Sigmoid colon (tissue), 7 donors: ENCODE data around the gene HNF1B. TPM values are rescaled to one million over a fixed set of nuclear protein-coding genes. Genes with fewer than 3 reads are reported as not detected.
A peak's percentile ranks its signal among the peaks of the same experiment; 100 is the strongest.

Experiments used
- DNase-seq: peaks from one replicate; pipeline ENCODE4 v3.0.0-alpha.2; 2019
- H3K27ac ChIP-seq, 4 donors: fragments of 200-600 bp; sonication (generic); one replicate each; pipeline ENCODE4 v1.5.1; 2016 to 2019; ENCODE audit warnings: mild to moderate bottlenecking in 1 of 4
- H3K27me3 ChIP-seq, 3 donors: fragments of 200-600 bp; sonication (generic); one replicate each; pipeline ENCODE4 v1.5.1; 2019; ENCODE audit warnings: mild to moderate bottlenecking in 1 of 3
- H3K36me3 ChIP-seq, 4 donors: fragments of 200-600 bp; sonication (generic); one replicate each; pipeline ENCODE4 v1.5.1; 2016 to 2019
- H3K4me1 ChIP-seq, 4 donors: fragments of 200-600 bp; sonication (generic); one replicate each; pipeline ENCODE4 v1.5.1; 2017 to 2019
- H3K4me3 ChIP-seq, 4 donors: fragments of 200-600 bp; sonication (generic); one replicate each; pipeline ENCODE4 v1.5.1; 2017 to 2019; ENCODE audit warnings: mild to moderate bottlenecking in 2 of 4, moderate library complexity in 1 of 4
- H3K9me3 ChIP-seq, 4 donors: fragments of 200-600 bp in 3 of 4; sonication (generic) in 3 of 4; one replicate each; pipeline versions ENCODE4 v1.5.1 to v1.6.1; 2013 to 2019
- EP300 ChIP-seq, 4 donors: sonication (generic); formaldehyde crosslinking; IDR thresholded peaks; one replicate each; pipeline ENCODE4 v1.6.1; 2017; ENCODE audit warnings: antibody characterized with exemption in 4 of 4
- POLR2A ChIP-seq, 2 donors: fragments of 450-650 bp; IDR thresholded peaks; one replicate each; pipeline ENCODE4 v1.6.1; 2016; ENCODE audit warnings: antibody characterized with exemption in 2 of 2, mild to moderate bottlenecking in 2 of 2, moderate library complexity in 2 of 2
- POLR2AphosphoS5 ChIP-seq, 4 donors: sonication (generic); formaldehyde crosslinking; IDR thresholded peaks; one replicate each; pipeline ENCODE4 v1.6.1; 2017; ENCODE audit warnings: antibody characterized with exemption in 4 of 4
- WGBS, 2 donors: extraction: QIAGEN DNeasy Blood & Tissue Kit; methylation state at CpG; one replicate each; pipeline ENCODE4 v1.1.7; 2013; 5-methylcytosine and 5-hydroxymethylcytosine counted together
- intact Hi-C: fragments of 100-400 bp; cut with DNase I; formaldehyde crosslinking; loops from one replicate; pipeline ENCODE4 v1.15.1; 2023
- polyA plus RNA-seq, 3 donors: library from polyadenylated mRNA; stranded (reverse); fragments of 200-250 nt; gene quantifications; one replicate each; pipeline ENCODE4 v1.2.3, GENCODE V29; 2013
- total RNA-seq, 4 donors: library from RNA; depleted of rRNA; stranded (reverse); fragments of >200 nt; gene quantifications; one replicate each; pipeline ENCODE4 v1.1.0, GENCODE V29; 2016
- TF ChIP-seq, protein P1 (sequence below), 4 experiments: fragments of 450-650 bp in 3 of 4; fragments of 200-600 bp in 1 of 4; IDR thresholded peaks; one replicate each; pipeline ENCODE4 v1.5.1; 2016 to 2019; ENCODE audit warnings: antibody characterized with exemption in 4 of 4, mild to moderate bottlenecking in 3 of 4, moderate library complexity in 2 of 4
- donor health status: healthy with polysubstance abuse.
- donor health status: Bipolar disorder and iron deficiency.
- donor health status: healthy.

Gene HNF1B, protein sequence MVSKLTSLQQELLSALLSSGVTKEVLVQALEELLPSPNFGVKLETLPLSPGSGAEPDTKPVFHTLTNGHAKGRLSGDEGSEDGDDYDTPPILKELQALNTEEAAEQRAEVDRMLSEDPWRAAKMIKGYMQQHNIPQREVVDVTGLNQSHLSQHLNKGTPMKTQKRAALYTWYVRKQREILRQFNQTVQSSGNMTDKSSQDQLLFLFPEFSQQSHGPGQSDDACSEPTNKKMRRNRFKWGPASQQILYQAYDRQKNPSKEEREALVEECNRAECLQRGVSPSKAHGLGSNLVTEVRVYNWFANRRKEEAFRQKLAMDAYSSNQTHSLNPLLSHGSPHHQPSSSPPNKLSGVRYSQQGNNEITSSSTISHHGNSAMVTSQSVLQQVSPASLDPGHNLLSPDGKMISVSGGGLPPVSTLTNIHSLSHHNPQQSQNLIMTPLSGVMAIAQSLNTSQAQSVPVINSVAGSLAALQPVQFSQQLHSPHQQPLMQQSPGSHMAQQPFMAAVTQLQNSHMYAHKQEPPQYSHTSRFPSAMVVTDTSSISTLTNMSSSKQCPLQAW
- under 1 TPM in 1 of 4 donors, not detected in 3; 0.28 TPM for total RNA-seq
- polyA plus RNA-seq = 10 to 100 TPM in 2 of 3 donors, 1 to 10 TPM in 1; 9.6 to 13.2 (median 11.8) TPM

DNA sequence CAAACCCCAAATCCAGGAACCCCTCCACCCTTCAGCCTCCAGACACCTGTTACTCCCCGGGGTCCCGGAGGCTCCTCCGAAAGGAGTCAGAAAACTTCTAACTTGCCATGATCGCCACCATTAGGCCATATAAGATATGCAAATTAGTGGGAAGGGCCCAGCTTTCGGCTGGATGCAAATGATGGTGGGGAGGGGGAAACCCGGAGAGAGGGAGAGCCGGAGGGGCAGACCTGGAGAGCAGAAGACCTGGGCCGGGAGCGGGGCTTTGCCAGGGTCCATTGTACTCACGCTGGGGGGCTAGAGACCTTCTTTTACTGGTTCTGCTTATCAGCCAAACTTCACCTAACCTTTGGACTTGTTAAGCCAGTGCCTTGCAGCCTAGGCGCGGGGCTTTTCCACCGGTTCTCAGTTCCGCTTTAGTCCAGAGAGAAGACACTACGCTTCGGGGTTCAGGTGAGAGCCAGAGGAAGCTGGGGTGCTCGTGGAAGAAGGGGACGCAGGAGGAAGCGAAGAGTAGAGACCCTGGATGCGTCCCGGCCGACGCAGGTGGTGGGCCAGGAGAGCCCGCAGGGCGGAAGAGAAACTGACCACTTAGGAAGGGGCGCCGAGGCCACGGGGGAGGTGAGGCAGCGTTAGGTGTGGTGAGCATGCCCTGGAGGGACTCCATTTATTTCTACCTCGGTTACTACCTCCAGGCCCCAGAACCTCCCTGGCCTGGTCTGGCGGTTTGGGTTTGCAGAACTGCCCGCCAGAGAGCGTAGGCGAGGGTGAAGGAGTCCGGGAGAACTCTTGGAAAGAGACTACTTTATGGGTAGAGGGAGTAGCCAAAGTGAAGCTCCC, at the start of gene HNF1B:
TSS of gene HNF1B (minus strand) at position 99 of the 840 bp plus-strand sequence. CDS start 175 bp downstream, outside the sequence.
- Histone ChIP-seq H3K36me3 (no peaks in the 10 kb centered on the region), H3K27ac (peak within 1 kb of the TSS in 1 of 4 donors; percentile 25), H3K4me3 (peak within 1 kb of the TSS in 3 of 4 donors; percentile 8 to 31 (median 16)), H3K27me3 (peaks cover 56 to 87% (median 72%) of the 10 kb centered on the region in 3 donors), H3K4me1 (peaks cover 0 to 38% (median 32%) of the 10 kb centered on the region in 4 donors), H3K9me3 (no peaks in the 10 kb centered on the region)
- intact Hi-C loops = no loop called here
- DNase-seq = no peak
- WGBS, 2 donors = 1 to 4% methylated on average over 35 of the region's 35 CpGs
- TF ChIP-seq POLR2AphosphoS5 (IDR thresholded peaks at IDR 0.05) (no peak), POLR2A (IDR thresholded peaks at IDR 0.05) (peak in 1 of 2 donors; percentile 46)

DNA sequence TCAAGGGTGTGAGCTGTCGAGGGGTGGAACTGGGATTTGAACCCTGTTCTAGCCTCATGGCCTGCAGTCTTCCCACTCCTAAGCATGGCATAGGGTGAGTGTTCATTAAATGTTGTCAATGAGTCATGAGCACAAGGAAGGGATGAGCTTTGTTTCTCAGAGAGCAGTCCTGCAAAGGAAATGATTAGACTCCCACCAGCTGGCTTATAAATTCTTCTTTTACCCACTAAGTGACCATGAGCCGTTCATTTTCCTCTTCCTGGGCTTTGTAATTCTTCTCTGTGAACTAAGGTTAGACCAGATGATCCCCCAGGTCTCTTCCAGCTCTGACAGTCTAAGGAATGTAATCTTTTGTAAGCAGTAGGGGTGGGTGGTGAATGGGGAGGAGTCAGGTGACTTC, 47.9 kb upstream of the HNF1B start:
- intact Hi-C loops = no loop called here
- TF ChIP-seq EP300 (IDR thresholded peaks at IDR 0.05) (no peak), POLR2AphosphoS5 (IDR thresholded peaks at IDR 0.05) (no peak), POLR2A (IDR thresholded peaks at IDR 0.05) (no peak)
- TF ChIP-seq, protein P1, sequence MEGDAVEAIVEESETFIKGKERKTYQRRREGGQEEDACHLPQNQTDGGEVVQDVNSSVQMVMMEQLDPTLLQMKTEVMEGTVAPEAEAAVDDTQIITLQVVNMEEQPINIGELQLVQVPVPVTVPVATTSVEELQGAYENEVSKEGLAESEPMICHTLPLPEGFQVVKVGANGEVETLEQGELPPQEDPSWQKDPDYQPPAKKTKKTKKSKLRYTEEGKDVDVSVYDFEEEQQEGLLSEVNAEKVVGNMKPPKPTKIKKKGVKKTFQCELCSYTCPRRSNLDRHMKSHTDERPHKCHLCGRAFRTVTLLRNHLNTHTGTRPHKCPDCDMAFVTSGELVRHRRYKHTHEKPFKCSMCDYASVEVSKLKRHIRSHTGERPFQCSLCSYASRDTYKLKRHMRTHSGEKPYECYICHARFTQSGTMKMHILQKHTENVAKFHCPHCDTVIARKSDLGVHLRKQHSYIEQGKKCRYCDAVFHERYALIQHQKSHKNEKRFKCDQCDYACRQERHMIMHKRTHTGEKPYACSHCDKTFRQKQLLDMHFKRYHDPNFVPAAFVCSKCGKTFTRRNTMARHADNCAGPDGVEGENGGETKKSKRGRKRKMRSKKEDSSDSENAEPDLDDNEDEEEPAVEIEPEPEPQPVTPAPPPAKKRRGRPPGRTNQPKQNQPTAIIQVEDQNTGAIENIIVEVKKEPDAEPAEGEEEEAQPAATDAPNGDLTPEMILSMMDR (IDR thresholded peaks at IDR 0.05) = no peak
- no peak for DNase-seq
- Histone ChIP-seq H3K4me3 (no peak overlapping the region), H3K4me1 (no peaks in the 10 kb centered on the region), H3K27me3 (peaks cover 0 to 28% (median 18%) of the 10 kb centered on the region in 3 donors), H3K36me3 (no peaks in the 10 kb centered on the region), H3K9me3 (no peaks in the 10 kb centered on the region), H3K27ac (no peak overlapping the region)
- WGBS, 2 donors = 76 to 81% methylated on average over 2 of the region's 2 CpGs

DNA sequence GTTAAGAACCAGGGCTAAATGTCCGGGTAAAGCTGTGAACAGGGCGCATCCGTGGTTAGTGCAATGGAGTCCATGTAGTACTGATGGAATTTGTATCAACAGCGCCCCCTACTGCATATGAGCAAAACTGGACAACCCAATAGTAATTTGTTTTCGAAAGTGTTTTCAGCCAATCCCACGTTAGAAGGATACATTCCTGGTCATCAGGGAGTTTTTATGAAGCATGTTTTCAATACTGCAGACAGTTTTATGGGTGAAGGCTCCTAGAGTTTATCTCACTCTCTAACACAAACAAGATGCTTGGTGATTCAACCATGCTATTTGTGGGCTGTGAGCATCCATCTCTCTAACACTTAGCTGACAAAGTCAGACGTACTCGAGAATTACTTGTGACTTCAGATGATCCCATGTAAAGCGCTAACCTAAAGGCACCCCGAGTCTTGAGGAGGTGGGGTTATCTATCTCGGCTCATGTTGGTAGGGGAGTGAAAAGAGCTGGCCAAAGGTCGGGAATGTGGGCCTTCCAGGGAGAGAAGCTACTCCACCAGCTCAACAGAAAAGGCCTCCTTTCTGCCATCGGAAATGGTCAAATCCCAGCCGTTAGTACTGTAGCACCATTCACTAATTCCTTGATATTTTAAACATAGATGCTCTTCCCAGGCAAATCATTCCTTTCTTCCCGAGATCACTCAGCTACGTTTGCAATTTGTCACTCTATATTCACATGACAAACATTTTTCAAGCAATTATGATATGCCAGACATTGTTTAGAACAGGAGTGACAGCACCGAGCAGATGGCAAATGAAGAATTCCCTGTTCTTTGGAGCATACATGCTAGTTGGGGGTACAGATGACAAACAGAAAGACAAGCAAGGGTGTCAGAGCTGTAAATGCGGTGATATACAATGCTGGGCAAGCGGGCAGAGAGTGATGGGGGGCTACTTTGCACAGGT, 46.9 kb upstream of the HNF1B start:
- no peaks in the 10 kb centered on the region for H3K36me3 ChIP-seq
- peaks cover 0 to 31% (median 18%) of the 10 kb centered on the region in 3 donors for H3K27me3 ChIP-seq
- 65 to 68% methylated on average over 19 of the region's 19 CpGs for WGBS, 2 donors
- no peak for DNase-seq
- intact Hi-C loops = no loop called here
- H3K27ac ChIP-seq = no peak overlapping the region
- no peak for TF ChIP-seq POLR2AphosphoS5 (IDR thresholded peaks at IDR 0.05)
- TF ChIP-seq POLR2A (IDR thresholded peaks at IDR 0.05) = no peak
- TF ChIP-seq, protein P1 (IDR thresholded peaks at IDR 0.05) = peak in 2 of 4 experiments; percentile 9 to 22
- no peaks in the 10 kb centered on the region for H3K4me1 ChIP-seq
- no peak overlapping the region for H3K4me3 ChIP-seq
- H3K9me3 ChIP-seq = no peaks in the 10 kb centered on the region

DNA sequence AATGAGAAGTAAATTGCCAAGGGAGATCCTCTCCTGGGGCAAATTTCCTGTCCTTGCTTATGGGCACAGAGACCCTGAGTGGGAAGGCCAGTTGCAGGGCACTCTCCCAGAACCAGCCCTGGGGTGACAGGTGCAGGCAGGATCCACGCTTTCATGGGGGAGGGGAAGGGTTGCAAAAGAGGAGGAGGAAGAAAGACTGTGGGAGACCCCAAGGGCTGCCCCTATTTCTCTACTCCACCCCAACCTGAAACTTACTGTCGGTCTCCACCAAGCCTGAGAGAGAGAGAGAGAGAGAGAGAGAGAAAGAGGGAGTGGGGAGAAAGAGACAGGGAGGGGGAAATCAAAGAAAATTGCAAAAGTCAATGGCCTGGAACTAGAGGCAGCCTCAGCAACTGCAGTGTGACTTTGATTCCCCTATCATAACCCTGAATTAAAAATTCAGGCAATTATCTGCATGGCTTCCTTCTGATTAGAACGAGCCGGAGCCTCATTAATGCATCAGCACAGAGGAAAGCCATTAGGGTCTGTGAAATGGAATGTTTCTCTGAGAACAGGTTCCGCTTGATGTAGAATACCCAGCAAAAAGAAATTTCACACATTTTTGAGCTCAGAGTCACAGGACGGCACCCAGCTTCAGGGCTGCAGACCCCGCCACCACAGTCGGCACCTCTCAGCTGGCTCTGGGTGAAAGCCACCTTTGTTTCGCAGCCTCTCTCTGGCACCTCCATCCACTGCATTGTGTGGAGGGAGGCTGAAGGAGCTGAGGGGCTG, 45.1 kb upstream of the HNF1B start:
- peaks cover 0 to 32% (median 18%) of the 10 kb centered on the region in 3 donors for H3K27me3 ChIP-seq

More for the DNA sequence above, 45.1 kb upstream of the HNF1B start:
- no peak overlapping the region for H3K4me3 ChIP-seq
- no peak overlapping the region for H3K27ac ChIP-seq
- WGBS, 2 donors = 85 to 86% methylated on average over 9 of the region's 9 CpGs
- no peak for DNase-seq
- TF ChIP-seq POLR2A (IDR thresholded peaks at IDR 0.05) (no peak), EP300 (IDR thresholded peaks at IDR 0.05) (no peak), POLR2AphosphoS5 (IDR thresholded peaks at IDR 0.05) (no peak)
- TF ChIP-seq, protein P1 (IDR thresholded peaks at IDR 0.05) = no peak
- no peaks in the 10 kb centered on the region for H3K9me3 ChIP-seq
- intact Hi-C loops = no loop called here
- H3K36me3 ChIP-seq = no peaks in the 10 kb centered on the region
- no peaks in the 10 kb centered on the region for H3K4me1 ChIP-seq
